Testis (tissue), 2 donors: ENCODE measurements around the gene ASTN1.

Experiments used
- CTCF ChIP-seq, 3 experiments: fragments of 450-650 bp in 2 of 3; fragments of 200-600 bp in 1 of 3; sonication (generic) in 1 of 3; IDR thresholded peaks; one replicate each; pipeline ENCODE4 v1.5.1; 2016 to 2019; ENCODE audit warnings: antibody characterized with exemption in 3 of 3, mild to moderate bottlenecking in 2 of 3, moderate library complexity in 1 of 3
- POLR2A ChIP-seq: fragments of 450-650 bp; IDR thresholded peaks from one replicate; pipeline ENCODE4 v1.6.1; 2017; ENCODE audit warnings: antibody characterized with exemption, mild to moderate bottlenecking, moderate library complexity

DNA sequence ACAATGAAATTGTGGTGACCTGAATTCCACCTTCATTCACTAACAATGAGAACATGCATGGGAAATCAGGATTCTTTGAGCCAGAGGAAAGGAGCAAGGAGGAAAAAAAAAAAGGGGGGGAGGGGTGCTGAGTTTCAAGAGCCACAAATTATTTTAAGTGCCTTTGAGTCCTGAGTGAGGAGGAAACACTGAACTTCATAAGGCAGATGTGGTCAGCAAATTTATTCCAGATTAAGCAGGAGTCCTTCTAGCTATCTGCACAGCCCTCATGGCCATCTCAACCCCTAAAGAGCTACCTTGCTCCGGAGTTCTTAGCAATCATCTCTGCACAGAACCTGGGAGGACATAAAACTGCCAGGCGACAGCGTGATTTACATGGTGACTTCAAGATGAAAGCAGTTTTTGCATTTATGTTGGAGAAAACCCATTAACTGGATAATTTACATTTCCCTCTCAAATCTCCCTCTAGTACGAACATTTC is 21.7 kb downstream of the ASTN1 start:
- TF ChIP-seq POLR2A (no peak), CTCF (IDR thresholded peaks at IDR 0.05) (no peak)
